H1 (cell line): ENCODE measurements around the gene NEUROD1. TPM values are rescaled to one million over a fixed set of nuclear protein-coding genes. Genes with fewer than 3 reads are reported as not detected.

Experiments
- CTCF ChIA-PET: fragments of 300-600 bp; sonication (Branson Sonifier 250); formaldehyde crosslinking; loops from one replicate; lab custom pipeline; 2021; ENCODE audit not compliant: partially characterized antibody; lab: Charles Lee
- POLR2A ChIA-PET: fragments of 300-600 bp; sonication (Branson Sonifier 250); formaldehyde crosslinking; loops from one replicate; lab custom pipeline; 2021; ENCODE audit warnings: inconsistent platforms; ENCODE audit not compliant: partially characterized antibody; lab: Charles Lee
- DNase-seq, 2 experiments: peaks; one replicate each; pipeline versions ENCODE4 v3.0.0 to v3.0.0-alpha.2; 2010 to 2022; ENCODE audit warnings: low spot score in 2 of 2, low read depth in 1 of 2, mixed read lengths in 1 of 2
- FAIRE-seq: peaks from 2 replicates; lab custom pipeline; 2011; peaks lifted over from hg19 to GRCh38; lab: Jason Lieb, UNC
- H2AFZ ChIP-seq: 2 replicates; pipeline ENCODE4 v1.8.1; 2012; ENCODE audit warnings: low read length, inconsistent platforms
- H2AK5ac ChIP-seq: 2 replicates; pipeline ENCODE4 v1.6.1; 2013; ENCODE audit warnings: low read depth, low read length
- H2BK120ac ChIP-seq: replicated peaks from 2 replicates; pipeline ENCODE3; 2013; ENCODE audit warnings: low read depth, low read length, inconsistent platforms
- H2BK12ac ChIP-seq: 2 replicates; pipeline ENCODE4 v1.6.1; 2013; ENCODE audit warnings: low read depth, low read length
- H2BK15ac ChIP-seq: 2 replicates; pipeline ENCODE4 v1.6.1; 2013; ENCODE audit warnings: low read length
- H2BK20ac ChIP-seq: 2 replicates; pipeline ENCODE4 v1.6.1; 2013; ENCODE audit warnings: low read length
- H2BK5ac ChIP-seq: 2 replicates; pipeline ENCODE4 v1.6.1; 2013; ENCODE audit warnings: low read depth, low read length
- H3K14ac ChIP-seq: 2 replicates; pipeline ENCODE4 v1.6.1; 2013; ENCODE audit warnings: inconsistent platforms; ENCODE audit not compliant: insufficient read length
- H3K18ac ChIP-seq: 2 replicates; pipeline ENCODE4 v1.6.1; 2013; ENCODE audit warnings: low read length; ENCODE audit errors: extremely low read depth
- H3K23ac ChIP-seq: 2 replicates; pipeline ENCODE4 v1.6.1; 2013; ENCODE audit warnings: inconsistent platforms; ENCODE audit not compliant: insufficient read length
- H3K23me2 ChIP-seq: 2 replicates; pipeline ENCODE4 v1.6.1; 2013; ENCODE audit warnings: low read depth, low read length
- H3K27ac ChIP-seq: 2 replicates; pipeline ENCODE4 v1.6.1; 2011; ENCODE audit warnings: low read depth, low read length, inconsistent platforms
- H3K27me3 ChIP-seq, 4 experiments: replicated peaks in 1 of 4; 1 replicate in 1 of 4; 2 replicates in 3 of 4; pipeline versions ENCODE4 v1.6.1 to v1.8.1; 2011 to 2013; ENCODE audit warnings: low read length in 3 of 4, mild to moderate bottlenecking in 3 of 4, inconsistent platforms in 2 of 4, mixed read lengths in 2 of 4, moderate library complexity in 1 of 4; ENCODE audit not compliant: control insufficient read depth in 3 of 4, insufficient read depth in 3 of 4; ENCODE audit errors: extremely low read depth in 1 of 4
- H3K36me3 ChIP-seq, 4 experiments: 2 replicates each; pipeline versions ENCODE4 v1.6.1 to v1.8.1; 2011 to 2013; ENCODE audit warnings: mild to moderate bottlenecking in 4 of 4, low read length in 3 of 4, moderate library complexity in 2 of 4, control low read depth in 1 of 4, inconsistent platforms in 1 of 4; ENCODE audit not compliant: insufficient read depth in 4 of 4, control insufficient read depth in 2 of 4
- H3K4ac ChIP-seq: replicated peaks from 2 replicates; pipeline ENCODE3; 2013; ENCODE audit warnings: low read length, low read depth, mixed read lengths, inconsistent platforms; ENCODE audit not compliant: insufficient read length
- H3K4me1 ChIP-seq, 4 experiments: replicated peaks in 1 of 4; 1 replicate in 1 of 4; 2 replicates in 3 of 4; pipeline versions ENCODE4 v1.6.1 to v1.8.1; 2011 to 2013; ENCODE audit warnings: low read length in 3 of 4, inconsistent platforms in 2 of 4, mixed read lengths in 1 of 4; ENCODE audit not compliant: insufficient read depth in 4 of 4, control insufficient read depth in 3 of 4
- H3K4me2 ChIP-seq, 2 experiments: 2 replicates each; pipeline versions ENCODE4 v1.6.1 to v1.8.1; 2011 to 2013; ENCODE audit warnings: low read depth in 2 of 2, low read length in 2 of 2, control low read depth in 1 of 2, inconsistent platforms in 1 of 2, mild to moderate bottlenecking in 1 of 2; ENCODE audit not compliant: insufficient read depth in 1 of 2
- H3K4me3 ChIP-seq, 4 experiments: fragments of 200-600, 300-600 bp in 1 of 4; sonication (generic), shearing (Covaris generic), sonication (Bioruptor Twin) in 1 of 4; 2 replicates each; pipeline versions ENCODE4 v1.5.1 to v1.8.1; 2011 to 2016; ENCODE audit warnings: low read length in 4 of 4, low read depth in 3 of 4, control low read depth in 2 of 4, inconsistent platforms in 2 of 4, mild to moderate bottlenecking in 2 of 4, mixed read lengths in 1 of 4, moderate library complexity in 1 of 4; ENCODE audit not compliant: insufficient read depth in 2 of 4; ENCODE audit errors: extremely low read depth in 1 of 4
- H3K56ac ChIP-seq: replicated peaks from 2 replicates; pipeline ENCODE3; 2013; ENCODE audit warnings: low read depth, mild to moderate bottlenecking, mixed read lengths, low read length, inconsistent platforms; ENCODE audit not compliant: insufficient read length
- H3K79me1 ChIP-seq: 2 replicates; pipeline ENCODE4 v1.6.1; 2013; ENCODE audit warnings: low read depth, low read length, control low read depth
- H3K79me2 ChIP-seq, 2 experiments: 2 replicates each; pipeline versions ENCODE4 v1.6.1 to v1.8.1; 2012 to 2013; ENCODE audit warnings: low read length in 2 of 2, mild to moderate bottlenecking in 2 of 2, inconsistent platforms in 1 of 2; ENCODE audit not compliant: insufficient read depth in 2 of 2, control insufficient read depth in 1 of 2
- H3K9ac ChIP-seq, 4 experiments: replicated peaks in 1 of 4; 1 replicate in 1 of 4; 2 replicates in 3 of 4; pipeline versions ENCODE4 v1.6.1 to v1.8.1; 2011 to 2013; ENCODE audit warnings: low read depth in 3 of 4, low read length in 3 of 4, control low read depth in 2 of 4, mild to moderate bottlenecking in 2 of 4, moderate library complexity in 2 of 4, inconsistent platforms in 1 of 4; ENCODE audit errors: extremely low read depth in 1 of 4
- H3K9me3 ChIP-seq, 2 experiments: 2 replicates each; pipeline versions ENCODE4 v1.6.1 to v1.8.1; 2012 to 2013; ENCODE audit warnings: mild to moderate bottlenecking in 2 of 2, moderate library complexity in 2 of 2, control low read depth in 1 of 2, inconsistent platforms in 1 of 2, low read depth in 1 of 2, low read length in 1 of 2, mixed read lengths in 1 of 2; ENCODE audit not compliant: insufficient read depth in 2 of 2
- H4K20me1 ChIP-seq, 2 experiments: replicated peaks in 1 of 2; 2 replicates each; pipeline versions ENCODE3 to v1.8.1; 2011 to 2013; ENCODE audit warnings: inconsistent platforms in 2 of 2, low read length in 2 of 2, mild to moderate bottlenecking in 1 of 2; ENCODE audit not compliant: insufficient read depth in 2 of 2, control insufficient read depth in 1 of 2
- H4K5ac ChIP-seq: 2 replicates; pipeline ENCODE4 v1.6.1; 2013; ENCODE audit warnings: low read length, low read depth, mixed read lengths, inconsistent platforms; ENCODE audit not compliant: insufficient read length
- H4K8ac ChIP-seq: 2 replicates; pipeline ENCODE4 v1.8.0; 2013; ENCODE audit warnings: mild to moderate bottlenecking, moderate library complexity, low read length, inconsistent platforms; ENCODE audit not compliant: insufficient read depth; ENCODE audit errors: extremely low read depth
- H4K91ac ChIP-seq: replicated peaks from 2 replicates; pipeline ENCODE3; 2013; ENCODE audit warnings: low read length, mixed read lengths, inconsistent platforms; ENCODE audit not compliant: insufficient read length
- BACH1 ChIP-seq: IDR thresholded peaks from 2 replicates; pipeline ENCODE4 v1.6.1; 2012; ENCODE audit warnings: low read length, improper control_type of control experiment
- BRCA1 ChIP-seq: IDR thresholded peaks from 2 replicates; pipeline ENCODE4 v1.6.1; 2012; ENCODE audit warnings: low read depth, low read length, improper control_type of control experiment
- CHD2 ChIP-seq: IDR thresholded peaks from 2 replicates; pipeline ENCODE4 v1.6.1; 2012; ENCODE audit warnings: low read length, improper control_type of control experiment
- CREB1 ChIP-seq: IDR thresholded peaks from 2 replicates; pipeline ENCODE4 v1.6.1; 2012; ENCODE audit warnings: inconsistent platforms
- EP300 ChIP-seq, 2 experiments: IDR thresholded peaks; 1 replicate in 1 of 2; 2 replicates in 1 of 2; pipeline ENCODE4 v1.6.1; 2011 to 2012; ENCODE audit warnings: low read depth in 2 of 2, low read length in 2 of 2, mild to moderate bottlenecking in 2 of 2, borderline replicate concordance in 1 of 2, inconsistent platforms in 1 of 2, moderate library complexity in 1 of 2
- JUND ChIP-seq: IDR thresholded peaks from 2 replicates; pipeline ENCODE4 v1.6.1; 2011; ENCODE audit warnings: mild to moderate bottlenecking, improper control_type of control experiment, low read length
- KDM1A ChIP-seq: fragments of 200-600, 300-600 bp; sonication (generic); IDR thresholded peaks from 2 replicates; pipeline ENCODE4 v1.7.1; 2016; ENCODE audit warnings: mild to moderate bottlenecking, low read length, borderline replicate concordance
- RAD21 ChIP-seq, 2 experiments: IDR thresholded peaks in 1 of 2; conservative IDR thresholded peaks in 1 of 2; 2 replicates each; pipeline ENCODE4 v1.6.1; 2011; ENCODE audit warnings: low read depth in 2 of 2, low read length in 2 of 2, improper control_type of control experiment in 1 of 2, inconsistent platforms in 1 of 2, mild to moderate bottlenecking in 1 of 2, moderate library complexity in 1 of 2
- WGBS, 2 experiments: shearing (Covaris generic) in 1 of 2; methylation state at CpG; one replicate each; pipeline versions ENCODE4 v1.1.6 to v1.1.7; 2013 to 2015; ENCODE audit warnings: low lambda C conversion rate in 2 of 2, mixed read lengths in 2 of 2, inconsistent platforms in 1 of 2, low coverage in 1 of 2, missing lambda C conversion rate in 1 of 2; ENCODE audit not compliant: insufficient replicate concordance in 2 of 2, insufficient coverage in 1 of 2, insufficient read length in 1 of 2; ENCODE audit errors: extremely low coverage in 1 of 2, missing lambda C conversion rate in 1 of 2; 5-methylcytosine and 5-hydroxymethylcytosine counted together
- polyA plus RNA-seq, 7 experiments: library from polyadenylated mRNA; depleted of rRNA in 3 of 7; stranded (reverse) in 5 of 7; unstranded in 2 of 7; fragments of >200 nt in 5 of 7; fragments of 200-250 nt in 2 of 7; gene quantifications; 1 replicate in 5 of 7; 2 replicates in 1 of 7; 4 replicates in 1 of 7; pipeline versions ENCODE4 v1.2.1 to v1.2.3, GENCODE V29; 2011 to 2013; ENCODE audit warnings: missing spikeins in 2 of 7, mixed read lengths in 2 of 7
- total RNA-seq: library from RNA; stranded (reverse); fragmentation: NEBNext Ultra II Directional; extraction: Animal tissue kit (Norgen Biotek cat#: 25700); gene quantifications from 2 replicates; pipeline ENCODE4 v1.2.1, GENCODE V29; 2021
- TF ChIP-seq, protein P1 (sequence below): IDR thresholded peaks from 2 replicates; pipeline ENCODE4 v1.6.1; 2012; ENCODE audit warnings: inconsistent platforms
- TF ChIP-seq, protein P2 (sequence below): IDR thresholded peaks from 2 replicates; pipeline ENCODE4 v1.6.1; 2012; ENCODE audit warnings: low read length, inconsistent platforms

The NEUROD1 gene
- total and polyA plus RNA-seq, 2 of the 8 experiments (the other 6 are each of a cell fraction or from before 2014, with no cell fraction given): 0.08 TPM; not detected in 1

DNA sequence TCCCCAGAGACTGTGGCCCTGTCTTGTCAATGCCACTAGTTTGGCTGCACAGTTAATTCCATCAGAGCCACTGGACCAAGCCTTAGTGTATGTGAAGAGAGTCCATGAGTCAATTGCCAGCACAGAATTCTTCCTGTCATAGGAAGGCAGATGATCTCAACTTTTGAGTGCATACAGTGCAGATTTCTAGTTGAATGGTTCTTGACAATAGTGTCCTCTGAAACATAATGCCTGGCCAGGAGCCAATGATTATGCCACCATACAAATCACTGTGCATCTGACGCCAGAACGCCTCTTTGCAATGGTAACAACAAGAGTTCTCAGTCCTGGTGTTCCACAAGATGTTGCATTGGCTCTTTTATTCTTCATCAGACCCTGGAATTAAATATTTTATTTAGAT is 7.1 kb downstream of the NEUROD1 start:
- Histone ChIP-seq H3K18ac (no peak overlapping the region), H4K91ac (no peak overlapping the region)
- 91% methylated on average over 2 of the region's 2 CpGs; no CpG with 5 or more reads in 1 of the 2 experiments for WGBS, 2 experiments

More for the DNA sequence above, 7.1 kb downstream of the NEUROD1 start:
- peaks cover 5 to 6% of the 10 kb centered on the region in 2 experiments for H4K20me1 ChIP-seq
- no peak overlapping the region for H3K56ac ChIP-seq
- no peak overlapping the region for H3K4ac ChIP-seq
- no peak overlapping the region for H4K8ac ChIP-seq
- no peak overlapping the region for H2BK20ac ChIP-seq
- H3K4me1 ChIP-seq: peaks cover 0 to 6% (median 1%) of the 10 kb centered on the region in 4 experiments; a peak in 5 of 7 replicates
- DNase-seq: no peak
- no peak for FAIRE-seq
- no peak overlapping the region for H3K23ac ChIP-seq
- H2BK5ac ChIP-seq: no peak overlapping the region
- no peak overlapping the region for H2BK120ac ChIP-seq
- peaks cover 2% of the 10 kb centered on the region; the same call in 1 of the 2 replicates for H3K23me2 ChIP-seq
- H3K9ac ChIP-seq: no peak overlapping the region
- H2BK12ac ChIP-seq: no peak overlapping the region
- H3K36me3 ChIP-seq: no peaks in the 10 kb centered on the region
- H3K27ac ChIP-seq: no peak overlapping the region
- H2BK15ac ChIP-seq: no peak overlapping the region
- POLR2A ChIA-PET: no interaction called here
- H3K9me3 ChIP-seq: no peaks in the 10 kb centered on the region
- H3K14ac ChIP-seq: no peak overlapping the region
- H2AFZ ChIP-seq: no peak overlapping the region
- H4K5ac ChIP-seq: no peak overlapping the region
- TF ChIP-seq KDM1A: no peak
- TF ChIP-seq BACH1: no peak
- no peak for TF ChIP-seq EP300 (IDR thresholded peaks at IDR 0.05; ENCODE audit: borderline replicate concordance in 1 of 2, low read depth in 2 of 2, low read length in 2 of 2)
- TF ChIP-seq, protein P1, sequence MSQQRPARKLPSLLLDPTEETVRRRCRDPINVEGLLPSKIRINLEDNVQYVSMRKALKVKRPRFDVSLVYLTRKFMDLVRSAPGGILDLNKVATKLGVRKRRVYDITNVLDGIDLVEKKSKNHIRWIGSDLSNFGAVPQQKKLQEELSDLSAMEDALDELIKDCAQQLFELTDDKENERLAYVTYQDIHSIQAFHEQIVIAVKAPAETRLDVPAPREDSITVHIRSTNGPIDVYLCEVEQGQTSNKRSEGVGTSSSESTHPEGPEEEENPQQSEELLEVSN: no peak
- no peak for TF ChIP-seq BRCA1
- TF ChIP-seq, protein P2, sequence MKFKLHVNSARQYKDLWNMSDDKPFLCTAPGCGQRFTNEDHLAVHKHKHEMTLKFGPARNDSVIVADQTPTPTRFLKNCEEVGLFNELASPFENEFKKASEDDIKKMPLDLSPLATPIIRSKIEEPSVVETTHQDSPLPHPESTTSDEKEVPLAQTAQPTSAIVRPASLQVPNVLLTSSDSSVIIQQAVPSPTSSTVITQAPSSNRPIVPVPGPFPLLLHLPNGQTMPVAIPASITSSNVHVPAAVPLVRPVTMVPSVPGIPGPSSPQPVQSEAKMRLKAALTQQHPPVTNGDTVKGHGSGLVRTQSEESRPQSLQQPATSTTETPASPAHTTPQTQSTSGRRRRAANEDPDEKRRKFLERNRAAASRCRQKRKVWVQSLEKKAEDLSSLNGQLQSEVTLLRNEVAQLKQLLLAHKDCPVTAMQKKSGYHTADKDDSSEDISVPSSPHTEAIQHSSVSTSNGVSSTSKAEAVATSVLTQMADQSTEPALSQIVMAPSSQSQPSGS: no peak
- no peak for TF ChIP-seq RAD21 (IDR thresholded peaks at IDR 0.05 in 1 of 2, conservative IDR thresholded peaks at IDR 0.05 in 1 of 2; ENCODE audit: low read depth in 2 of 2, low read length in 2 of 2)
- TF ChIP-seq CHD2: no peak
- no peak for TF ChIP-seq JUND
- no peak for TF ChIP-seq CREB1
- TF ChIP-seq, all 59 proteins: peak for 0
- Histone ChIP-seq H2AK5ac (no peak overlapping the region), H3K4me3 (no peak overlapping the region), H3K79me1 (no peaks in the 10 kb centered on the region), H3K4me2 (no peak overlapping the region), H3K27me3 (peaks cover 13 to 29% (median 14%) of the 10 kb centered on the region in 4 experiments), H3K79me2 (no peaks in the 10 kb centered on the region)
- CTCF ChIA-PET: no interaction called here
